Smooth muscle cell (in vitro differentiated cells): ENCODE data around the gene SHISA7. TPM values are rescaled to one million over a fixed set of nuclear protein-coding genes. Genes with fewer than 3 reads are reported as not detected.

Experiments
- DNase-seq: peaks from one replicate; lab custom pipeline; 2025; ENCODE audit not compliant: unreplicated experiment; lab: John Stamatoyannopoulos, UW
- H2AFZ ChIP-seq: fragments of 200-600 bp; sonication (generic); 2 replicates; pipeline ENCODE4 v1.6.0; 2016; ENCODE audit warnings: antibody characterized with exemption, low read depth, mild to moderate bottlenecking
- H3F3A ChIP-seq: fragments of 200-600 bp; sonication (generic); 2 replicates; pipeline ENCODE4 v1.6.0; 2017; ENCODE audit warnings: antibody characterized with exemption, low read depth
- H3K27ac ChIP-seq: fragments of 200-600 bp; sonication (generic); 2 replicates; pipeline ENCODE4 v1.5.1; 2016; ENCODE audit warnings: low read depth, mild to moderate bottlenecking
- H3K27me3 ChIP-seq: fragments of 200-600 bp; sonication (generic); 2 replicates; pipeline ENCODE4 v1.6.1; 2016; ENCODE audit warnings: low read depth, mild to moderate bottlenecking
- H3K36me3 ChIP-seq: fragments of 200-600 bp; sonication (generic); 2 replicates; pipeline ENCODE4 v1.5.1; 2016; ENCODE audit warnings: low read depth
- H3K4me1 ChIP-seq: fragments of 200-600 bp; sonication (generic); 2 replicates; pipeline ENCODE4 v1.5.1; 2016; ENCODE audit warnings: low read depth
- H3K4me2 ChIP-seq: fragments of 200-600 bp; sonication (generic); 2 replicates; pipeline ENCODE4 v1.6.0; 2016; ENCODE audit warnings: mild to moderate bottlenecking
- H3K4me3 ChIP-seq: fragments of 200-600 bp; sonication (generic); 2 replicates; pipeline ENCODE4 v1.5.1; 2016; ENCODE audit warnings: mild to moderate bottlenecking
- H3K79me2 ChIP-seq: fragments of 200-600 bp; sonication (generic); 2 replicates; pipeline ENCODE4 v1.6.0; 2016; ENCODE audit warnings: low read depth, mild to moderate bottlenecking
- H3K9ac ChIP-seq: fragments of 200-600 bp; sonication (generic); 2 replicates; pipeline ENCODE4 v1.6.0; 2016; ENCODE audit warnings: low read depth
- H3K9me3 ChIP-seq: fragments of 200-600 bp; sonication (generic); replicated peaks from 2 replicates; pipeline ENCODE4 v1.5.1; 2016; ENCODE audit warnings: low read depth
- H4K20me1 ChIP-seq: fragments of 200-600 bp; sonication (generic); 2 replicates; pipeline ENCODE4 v1.6.0; 2016; ENCODE audit warnings: low read depth
- CTCF ChIP-seq: fragments of 200-600 bp; sonication (generic); IDR thresholded peaks from 2 replicates; pipeline ENCODE4 v1.5.1; 2017; ENCODE audit warnings: borderline replicate concordance, mild to moderate bottlenecking, antibody characterized with exemption; ENCODE audit not compliant: insufficient read depth, poor library complexity, severe bottlenecking
- WGBS: methylation state at CpG from one replicate; pipeline ENCODE4 v1.1.7; 2016; ENCODE audit warnings: low lambda C conversion rate; 5-methylcytosine and 5-hydroxymethylcytosine counted together
- polyA plus RNA-seq: library from polyadenylated mRNA; unstranded; fragments of >200 nt; fragmentation: Nextera tagmentation; extraction: Ambion mirVana; gene quantifications from 2 replicates; pipeline ENCODE4 v1.2.1, GENCODE V29; 2016
- total RNA-seq: library from RNA; depleted of rRNA; stranded (reverse); fragments of >200 nt; gene quantifications from 2 replicates; pipeline ENCODE4 v1.2.3, GENCODE V29; 2014

The SHISA7 gene
- total and polyA plus RNA-seq, 2 experiments from 2014 or later: not detected

GRCh38 chr19:55452749-55453346, 9.7 kb upstream of the SHISA7 start:
- Histone ChIP-seq H4K20me1 (peaks cover 21% of the 10 kb centered on the region), H2AFZ (no peak overlapping the region), H3K9ac (no peak overlapping the region), H3F3A (peaks cover 6% of the 10 kb centered on the region), H3K4me2 (peak overlapping the region; percentile 81), H3K4me3 (peak overlapping the region; percentile 29), H3K4me1 (peaks cover 11% of the 10 kb centered on the region), H3K36me3 (no peaks in the 10 kb centered on the region), H3K27ac (no peak overlapping the region), H3K27me3 (peaks cover 40% of the 10 kb centered on the region), H3K9me3 (no peaks in the 10 kb centered on the region), H3K79me2 (no peaks in the 10 kb centered on the region)
- DNase-seq: no peak
- peak; percentile 21 for TF ChIP-seq CTCF
- 12% methylated on average over 14 of the region's 34 CpGs for WGBS

- no peak overlapping the region for H2AFZ ChIP-seq
- H3K9me3 ChIP-seq: no peaks in the 10 kb centered on the region
- no peaks in the 10 kb centered on the region for H3K36me3 ChIP-seq
- no peak for DNase-seq
- H3K4me3 ChIP-seq: peak overlapping the region; percentile 29
- peaks cover 18% of the 10 kb centered on the region for H4K20me1 ChIP-seq
- H3K9ac ChIP-seq: no peak overlapping the region
- peaks cover 45% of the 10 kb centered on the region for H3K27me3 ChIP-seq
- TF ChIP-seq CTCF: no peak
- H3F3A ChIP-seq: peaks cover 6% of the 10 kb centered on the region
- H3K4me1 ChIP-seq: peaks cover 11% of the 10 kb centered on the region
- no peak overlapping the region for H3K27ac ChIP-seq
- no peaks in the 10 kb centered on the region for H3K79me2 ChIP-seq
- peak overlapping the region; percentile 81 for H3K4me2 ChIP-seq
- WGBS: 10% methylated on average over 23 of the region's 57 CpGs
Observed at GRCh38 chr19:55451965-55452748, 9.1 kb upstream of the SHISA7 start.

GRCh38 chr19:55451163-55451964, 8.3 kb upstream of the SHISA7 start:
- peaks cover 53% of the 10 kb centered on the region for H3K27me3 ChIP-seq
- peaks cover 6% of the 10 kb centered on the region for H3F3A ChIP-seq
- TF ChIP-seq CTCF: no peak
- no peak overlapping the region for H3K27ac ChIP-seq
- no peaks in the 10 kb centered on the region for H3K79me2 ChIP-seq
- no peak for DNase-seq
- H3K4me1 ChIP-seq: peaks cover 11% of the 10 kb centered on the region
- no peaks in the 10 kb centered on the region for H3K36me3 ChIP-seq
- H3K4me3 ChIP-seq: peak overlapping the region; percentile 29
- H3K4me2 ChIP-seq: peak overlapping the region; percentile 81
- no peak overlapping the region for H3K9ac ChIP-seq
- 2% methylated on average over 30 of the region's 80 CpGs for WGBS
- no peaks in the 10 kb centered on the region for H3K9me3 ChIP-seq
- H2AFZ ChIP-seq: no peak overlapping the region
- peaks cover 15% of the 10 kb centered on the region for H4K20me1 ChIP-seq
